HCT116 (cell line): Measurements from ENCODE around the gene MTOR. TPM values are rescaled to one million over a fixed set of nuclear protein-coding genes. Genes with fewer than 3 reads are reported as not detected.

Experiments
- ATAC-seq: fragments of 200-7000 bp; cut with Tn5 transposase; 2 replicates; pipeline ENCODE4 v1.9.1; 2020; ENCODE audit warnings: mild to moderate bottlenecking, moderate library complexity
- BruUV-seq: library from RNA; stranded (reverse); fragments of 400-500 nt; replicated peaks from 2 replicates; lab custom pipeline; 2021; lab: Mats Ljungman, UMichigan
- CTCF ChIA-PET: fragments of 300-600 bp; sonication (Branson Sonifier 250); formaldehyde crosslinking; loops from one replicate; lab custom pipeline; 2021; ENCODE audit warnings: antibody characterized with exemption; lab: Charles Lee
- POLR2A ChIA-PET: fragments of 300-600, 350-600 bp; sonication (Branson Sonifier 250); formaldehyde crosslinking; loops from one replicate; lab custom pipeline; 2021; ENCODE audit warnings: antibody characterized with exemption; lab: Charles Lee
- RAD21 ChIA-PET, 2 experiments: fragments of 300-600 bp; sonication (Branson Sonifier 250); formaldehyde crosslinking; loops; one replicate each; lab custom pipeline; 2023; ENCODE audit warnings: low total read pairs in 2 of 2; ENCODE audit not compliant: uncharacterized antibody in 2 of 2, unreplicated experiment in 2 of 2, low non-redundant PET in 1 of 2; lab: Charles Lee
- DNase-seq: peaks from one replicate; pipeline ENCODE4 v3.0.0-alpha.2; 2010; ENCODE audit warnings: low read depth, low spot score
- H2AFZ ChIP-seq: fragments of 200-600 bp; shearing (Covaris generic), sonication (generic); 2 replicates; pipeline ENCODE4 v1.6.1; 2017; ENCODE audit warnings: low read depth, mixed run types, mixed read lengths, antibody characterized with exemption, low read length; ENCODE audit not compliant: poor library complexity, severe bottlenecking
- H3K27ac ChIP-seq: 2 replicates; pipeline ENCODE4 v1.5.1; 2012; ENCODE audit warnings: low read depth, low read length
- H3K27me3 ChIP-seq: fragments of 200-600 bp; sonication (generic); 2 replicates; pipeline ENCODE4 v1.6.1; 2016; ENCODE audit warnings: mixed run types, low read length, mixed read lengths; ENCODE audit not compliant: insufficient read depth
- H3K36me3 ChIP-seq, 2 experiments: fragments of 200-500 bp in 1 of 2; fragments of 200-600 bp in 1 of 2; sonication (Bioruptor generic) in 1 of 2; sonication (generic) in 1 of 2; 2 replicates each; pipeline versions ENCODE4 v1.5.1 to v1.6.1; 2014 to 2016; ENCODE audit warnings: low read length in 2 of 2, inconsistent platforms in 1 of 2, mixed read lengths in 1 of 2, mixed run types in 1 of 2; ENCODE audit not compliant: insufficient read depth in 2 of 2, control insufficient read depth in 1 of 2
- H3K4me1 ChIP-seq, 2 experiments: fragments of 200-600 bp in 1 of 2; sonication (generic) in 1 of 2; 2 replicates each; pipeline versions ENCODE4 v1.5.1 to v1.6.1; 2012 to 2017; ENCODE audit warnings: low read length in 2 of 2, inconsistent platforms in 1 of 2, mild to moderate bottlenecking in 1 of 2, mixed read lengths in 1 of 2, mixed run types in 1 of 2, moderate library complexity in 1 of 2; ENCODE audit not compliant: insufficient read depth in 2 of 2, control insufficient read depth in 1 of 2
- H3K4me2 ChIP-seq: fragments of 200-600 bp; sonication (generic); 2 replicates; pipeline ENCODE4 v1.6.1; 2017; ENCODE audit warnings: mixed run types, low read length, mixed read lengths
- H3K4me3 ChIP-seq, 2 experiments: fragments of 200-600 bp in 1 of 2; sonication (generic) in 1 of 2; replicated peaks in 1 of 2; 2 replicates each; pipeline ENCODE4 v1.5.1; 2011 to 2016; ENCODE audit warnings: low read length in 2 of 2, control low read depth in 1 of 2, low read depth in 1 of 2, mild to moderate bottlenecking in 1 of 2, mixed read lengths in 1 of 2, mixed run types in 1 of 2
- H3K79me2 ChIP-seq: fragments of 200-600 bp; sonication (generic); 2 replicates; pipeline ENCODE4 v1.6.1; 2017; ENCODE audit warnings: mild to moderate bottlenecking, mixed run types, low read length, moderate library complexity, mixed read lengths; ENCODE audit not compliant: insufficient read depth
- H3K9ac ChIP-seq: fragments of 200-600 bp; sonication (generic); 2 replicates; pipeline ENCODE4 v1.6.1; 2016; ENCODE audit warnings: low read length, mixed read lengths
- H3K9me2 ChIP-seq: fragments of 200-600 bp; sonication (generic), shearing (Covaris generic); 2 replicates; pipeline ENCODE4 v1.6.1; 2017; ENCODE audit warnings: mixed run types, mild to moderate bottlenecking, moderate library complexity; ENCODE audit not compliant: insufficient read depth
- H3K9me3 ChIP-seq, 2 experiments: fragments of 200-500 bp in 1 of 2; fragments of 200-600 bp in 1 of 2; sonication (Bioruptor generic) in 1 of 2; sonication (generic) in 1 of 2; 2 replicates each; pipeline ENCODE4 v1.6.1; 2014 to 2017; ENCODE audit warnings: low read length in 2 of 2, mixed read lengths in 2 of 2, inconsistent platforms in 1 of 2, low read depth in 1 of 2, mild to moderate bottlenecking in 1 of 2, mixed run types in 1 of 2, moderate library complexity in 1 of 2; ENCODE audit not compliant: control insufficient read depth in 1 of 2, insufficient read depth in 1 of 2
- H4K20me1 ChIP-seq: fragments of 200-600 bp; sonication (generic), shearing (Covaris generic); 2 replicates; pipeline ENCODE4 v1.6.1; 2017; ENCODE audit warnings: mixed run types, mild to moderate bottlenecking, moderate library complexity; ENCODE audit not compliant: insufficient read depth
- CBX3 ChIP-seq: IDR thresholded peaks from 2 replicates; pipeline ENCODE4 v1.6.1; 2012; ENCODE audit warnings: low read depth
- CEBPB ChIP-seq: IDR thresholded peaks from 2 replicates; pipeline ENCODE4 v1.6.1; 2012; ENCODE audit warnings: low read depth
- ELF1 ChIP-seq: IDR thresholded peaks from 2 replicates; pipeline ENCODE4 v1.6.1; 2012; ENCODE audit warnings: low read depth, borderline replicate concordance
- EZH2 ChIP-seq: fragments of 200-600 bp; sonication (generic); IDR thresholded peaks from 2 replicates; pipeline ENCODE4 v1.6.1; 2017; ENCODE audit warnings: antibody characterized with exemption, mixed run types
- EZH2phosphoT487 ChIP-seq: fragments of 200-600 bp; IDR thresholded peaks from 2 replicates; pipeline ENCODE4 v1.6.1; 2018; ENCODE audit warnings: antibody characterized with exemption, borderline replicate concordance
- FOSL1 ChIP-seq: IDR thresholded peaks from 2 replicates; pipeline ENCODE4 v1.6.1; 2012; ENCODE audit warnings: low read depth
- JUND ChIP-seq: IDR thresholded peaks from 2 replicates; pipeline ENCODE4 v1.6.1; 2012
- POLR2A ChIP-seq: IDR thresholded peaks from 2 replicates; pipeline ENCODE4 v1.7.0; 2011; ENCODE audit warnings: borderline replicate concordance; ENCODE audit not compliant: insufficient read depth, insufficient read length; ENCODE audit errors: extremely low read depth
- POLR2AphosphoS5 ChIP-seq: IDR thresholded peaks from 2 replicates; pipeline ENCODE4 v1.6.1; 2011; ENCODE audit warnings: mild to moderate bottlenecking, low read depth, low read length, moderate library complexity
- RAD21 ChIP-seq: IDR thresholded peaks from 2 replicates; pipeline ENCODE4 v1.6.1; 2012; ENCODE audit warnings: low read depth, mild to moderate bottlenecking
- SIN3A ChIP-seq: IDR thresholded peaks from 2 replicates; pipeline ENCODE4 v1.6.1; 2012; ENCODE audit warnings: low read depth
- SP1 ChIP-seq: IDR thresholded peaks from 2 replicates; pipeline ENCODE4 v1.6.1; 2012; ENCODE audit warnings: low read depth
- TCF7L2 ChIP-seq: IDR thresholded peaks from 2 replicates; pipeline ENCODE4 v1.7.0; 2011; ENCODE audit warnings: borderline replicate concordance, inconsistent platforms; ENCODE audit not compliant: insufficient read depth, insufficient read length; ENCODE audit errors: extremely low read depth
- YY1 ChIP-seq: IDR thresholded peaks from 2 replicates; pipeline ENCODE4 v1.6.1; 2011; ENCODE audit warnings: low read length, low read depth, moderate library complexity, mild to moderate bottlenecking; ENCODE audit not compliant: insufficient replicate concordance; ENCODE audit errors: extremely low read depth
- ZFX ChIP-seq: fragments of 450-650 bp; IDR thresholded peaks from 2 replicates; pipeline ENCODE4 v1.6.1; 2017
- ZNF274 ChIP-seq: fragments of 200-500 bp; sonication (Bioruptor generic); IDR thresholded peaks from 2 replicates; pipeline ENCODE4 v1.6.1; 2014; ENCODE audit warnings: mild to moderate bottlenecking, low read depth, low read length, inconsistent platforms
- intact Hi-C: fragments of 100-400 bp; cut with micrococcal nuclease; formaldehyde crosslinking; loops from 2 replicates; pipeline ENCODE4 v1.10.0; 2022
- total RNA-seq: library from RNA; stranded (reverse); gene quantifications from one replicate; pipeline ENCODE4 v1.2.1, GENCODE V29; 2021; ENCODE audit not compliant: unreplicated experiment
- TF ChIP-seq, protein P1 (sequence below): IDR thresholded peaks from 2 replicates; pipeline ENCODE4 v1.6.1; 2012; ENCODE audit warnings: low read depth
- TF ChIP-seq, protein P2 (sequence below): IDR thresholded peaks from 2 replicates; pipeline ENCODE4 v1.6.1; 2012
- TF ChIP-seq, protein P3 (sequence below), 3 experiments: fragments of 200-600 bp in 1 of 3; sonication (generic) in 1 of 3; IDR thresholded peaks in 2 of 3; conservative IDR thresholded peaks in 1 of 3; 2 replicates each; pipeline ENCODE4 v1.5.1; 2012 to 2017; ENCODE audit warnings: low read depth in 2 of 3, low read length in 2 of 3, antibody characterized with exemption in 1 of 3, borderline replicate concordance in 1 of 3, control low read depth in 1 of 3, mild to moderate bottlenecking in 1 of 3, mixed read lengths in 1 of 3, mixed run types in 1 of 3, moderate library complexity in 1 of 3; ENCODE audit not compliant: insufficient read depth in 1 of 3
- TF ChIP-seq, protein P4 (sequence below): IDR thresholded peaks from 2 replicates; pipeline ENCODE4 v1.6.1; 2011; ENCODE audit warnings: mild to moderate bottlenecking, low read length, moderate library complexity; ENCODE audit not compliant: insufficient replicate concordance; ENCODE audit errors: extremely low read depth

Gene MTOR
- total RNA-seq, 1 experiment from 2014 or later = 42.2 TPM

DNA sequence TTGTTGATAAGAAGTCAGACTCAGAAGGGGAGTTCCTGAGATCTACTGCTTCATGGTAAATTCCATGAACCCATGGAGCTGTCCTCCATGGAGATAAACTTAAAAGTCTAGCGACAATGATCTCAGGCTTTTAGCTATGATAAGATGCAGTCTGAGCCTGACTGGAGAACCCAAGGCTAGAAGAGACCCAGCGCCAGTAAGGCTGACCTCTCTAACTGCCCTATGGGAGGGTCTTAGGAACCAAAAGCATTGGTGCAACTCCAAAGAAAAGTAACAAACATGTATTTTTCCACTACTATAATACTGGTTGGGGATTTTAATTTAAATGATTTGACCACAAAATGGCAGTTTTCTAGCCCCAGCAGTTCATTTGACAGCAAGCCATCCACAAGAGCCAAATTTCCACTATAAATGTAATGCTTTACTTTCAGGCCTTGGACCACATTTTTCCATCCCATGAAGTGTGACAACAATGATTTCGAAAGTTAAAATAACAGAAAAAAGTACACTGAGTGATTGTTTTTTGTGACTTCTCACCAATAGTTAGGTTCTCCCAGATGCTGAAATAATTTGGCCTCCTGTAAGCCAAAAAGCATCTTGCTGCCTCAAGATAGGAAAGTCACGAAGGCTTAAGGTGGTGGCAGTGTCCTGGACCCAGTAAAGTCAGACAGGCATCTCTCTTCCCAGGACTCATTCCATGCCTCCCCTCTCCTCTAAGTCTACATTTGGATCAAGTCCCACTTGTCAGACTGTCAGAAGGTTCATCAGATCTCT is 119.5 kb downstream of the MTOR start:
- peaks cover 17 to 36% of the 10 kb centered on the region in 2 experiments; a peak in 3 of 4 replicates for H3K36me3 ChIP-seq
- DNase-seq = no peak
- no peaks in the 10 kb centered on the region for H4K20me1 ChIP-seq
- H3K4me1 ChIP-seq = no peaks in the 10 kb centered on the region
- ATAC-seq = no peak
- TF ChIP-seq SP1 (no peak), JUND (no peak), FOSL1 (no peak), SIN3A (no peak), YY1 (no peak), CBX3 (no peak), POLR2AphosphoS5 (no peak), EZH2 (no peak), RAD21 (no peak), ELF1 (no peak), EZH2phosphoT487 (no peak), CEBPB (no peak), TCF7L2 (no peak), POLR2A (no peak), ZNF274 (no peak), ZFX (no peak)
- TF ChIP-seq, protein P1, sequence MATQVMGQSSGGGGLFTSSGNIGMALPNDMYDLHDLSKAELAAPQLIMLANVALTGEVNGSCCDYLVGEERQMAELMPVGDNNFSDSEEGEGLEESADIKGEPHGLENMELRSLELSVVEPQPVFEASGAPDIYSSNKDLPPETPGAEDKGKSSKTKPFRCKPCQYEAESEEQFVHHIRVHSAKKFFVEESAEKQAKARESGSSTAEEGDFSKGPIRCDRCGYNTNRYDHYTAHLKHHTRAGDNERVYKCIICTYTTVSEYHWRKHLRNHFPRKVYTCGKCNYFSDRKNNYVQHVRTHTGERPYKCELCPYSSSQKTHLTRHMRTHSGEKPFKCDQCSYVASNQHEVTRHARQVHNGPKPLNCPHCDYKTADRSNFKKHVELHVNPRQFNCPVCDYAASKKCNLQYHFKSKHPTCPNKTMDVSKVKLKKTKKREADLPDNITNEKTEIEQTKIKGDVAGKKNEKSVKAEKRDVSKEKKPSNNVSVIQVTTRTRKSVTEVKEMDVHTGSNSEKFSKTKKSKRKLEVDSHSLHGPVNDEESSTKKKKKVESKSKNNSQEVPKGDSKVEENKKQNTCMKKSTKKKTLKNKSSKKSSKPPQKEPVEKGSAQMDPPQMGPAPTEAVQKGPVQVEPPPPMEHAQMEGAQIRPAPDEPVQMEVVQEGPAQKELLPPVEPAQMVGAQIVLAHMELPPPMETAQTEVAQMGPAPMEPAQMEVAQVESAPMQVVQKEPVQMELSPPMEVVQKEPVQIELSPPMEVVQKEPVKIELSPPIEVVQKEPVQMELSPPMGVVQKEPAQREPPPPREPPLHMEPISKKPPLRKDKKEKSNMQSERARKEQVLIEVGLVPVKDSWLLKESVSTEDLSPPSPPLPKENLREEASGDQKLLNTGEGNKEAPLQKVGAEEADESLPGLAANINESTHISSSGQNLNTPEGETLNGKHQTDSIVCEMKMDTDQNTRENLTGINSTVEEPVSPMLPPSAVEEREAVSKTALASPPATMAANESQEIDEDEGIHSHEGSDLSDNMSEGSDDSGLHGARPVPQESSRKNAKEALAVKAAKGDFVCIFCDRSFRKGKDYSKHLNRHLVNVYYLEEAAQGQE = no peak
- TF ChIP-seq, protein P2, sequence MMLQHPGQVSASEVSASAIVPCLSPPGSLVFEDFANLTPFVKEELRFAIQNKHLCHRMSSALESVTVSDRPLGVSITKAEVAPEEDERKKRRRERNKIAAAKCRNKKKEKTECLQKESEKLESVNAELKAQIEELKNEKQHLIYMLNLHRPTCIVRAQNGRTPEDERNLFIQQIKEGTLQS = no peak
- TF ChIP-seq, protein P3, sequence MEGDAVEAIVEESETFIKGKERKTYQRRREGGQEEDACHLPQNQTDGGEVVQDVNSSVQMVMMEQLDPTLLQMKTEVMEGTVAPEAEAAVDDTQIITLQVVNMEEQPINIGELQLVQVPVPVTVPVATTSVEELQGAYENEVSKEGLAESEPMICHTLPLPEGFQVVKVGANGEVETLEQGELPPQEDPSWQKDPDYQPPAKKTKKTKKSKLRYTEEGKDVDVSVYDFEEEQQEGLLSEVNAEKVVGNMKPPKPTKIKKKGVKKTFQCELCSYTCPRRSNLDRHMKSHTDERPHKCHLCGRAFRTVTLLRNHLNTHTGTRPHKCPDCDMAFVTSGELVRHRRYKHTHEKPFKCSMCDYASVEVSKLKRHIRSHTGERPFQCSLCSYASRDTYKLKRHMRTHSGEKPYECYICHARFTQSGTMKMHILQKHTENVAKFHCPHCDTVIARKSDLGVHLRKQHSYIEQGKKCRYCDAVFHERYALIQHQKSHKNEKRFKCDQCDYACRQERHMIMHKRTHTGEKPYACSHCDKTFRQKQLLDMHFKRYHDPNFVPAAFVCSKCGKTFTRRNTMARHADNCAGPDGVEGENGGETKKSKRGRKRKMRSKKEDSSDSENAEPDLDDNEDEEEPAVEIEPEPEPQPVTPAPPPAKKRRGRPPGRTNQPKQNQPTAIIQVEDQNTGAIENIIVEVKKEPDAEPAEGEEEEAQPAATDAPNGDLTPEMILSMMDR (IDR thresholded peaks at IDR 0.05 in 2 of 3, conservative IDR thresholded peaks at IDR 0.05 in 1 of 3; ENCODE audit: borderline replicate concordance in 1 of 3, insufficient read depth in 1 of 3, low read depth in 2 of 3, low read length in 2 of 3) = no peak
- TF ChIP-seq, protein P4, sequence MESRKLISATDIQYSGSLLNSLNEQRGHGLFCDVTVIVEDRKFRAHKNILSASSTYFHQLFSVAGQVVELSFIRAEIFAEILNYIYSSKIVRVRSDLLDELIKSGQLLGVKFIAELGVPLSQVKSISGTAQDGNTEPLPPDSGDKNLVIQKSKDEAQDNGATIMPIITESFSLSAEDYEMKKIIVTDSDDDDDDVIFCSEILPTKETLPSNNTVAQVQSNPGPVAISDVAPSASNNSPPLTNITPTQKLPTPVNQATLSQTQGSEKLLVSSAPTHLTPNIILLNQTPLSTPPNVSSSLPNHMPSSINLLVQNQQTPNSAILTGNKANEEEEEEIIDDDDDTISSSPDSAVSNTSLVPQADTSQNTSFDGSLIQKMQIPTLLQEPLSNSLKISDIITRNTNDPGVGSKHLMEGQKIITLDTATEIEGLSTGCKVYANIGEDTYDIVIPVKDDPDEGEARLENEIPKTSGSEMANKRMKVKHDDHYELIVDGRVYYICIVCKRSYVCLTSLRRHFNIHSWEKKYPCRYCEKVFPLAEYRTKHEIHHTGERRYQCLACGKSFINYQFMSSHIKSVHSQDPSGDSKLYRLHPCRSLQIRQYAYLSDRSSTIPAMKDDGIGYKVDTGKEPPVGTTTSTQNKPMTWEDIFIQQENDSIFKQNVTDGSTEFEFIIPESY = no peak
- TF ChIP-seq, all 23 proteins: peak for 0
- POLR2A ChIA-PET = no interaction called here
- CTCF ChIA-PET = no interaction called here
- RAD21 ChIA-PET = no interaction called here
- no peak overlapping the region for H3K27ac ChIP-seq
- no peaks in the 10 kb centered on the region for H3K9me2 ChIP-seq
- no peaks in the 10 kb centered on the region for H3K79me2 ChIP-seq
- no peaks in the 10 kb centered on the region for H3K9me3 ChIP-seq
- H3K4me3 ChIP-seq = no peak overlapping the region
- no peak overlapping the region for H3K4me2 ChIP-seq
- no peaks in the 10 kb centered on the region for H3K27me3 ChIP-seq
- no peak overlapping the region for H3K9ac ChIP-seq
- H2AFZ ChIP-seq = no peak overlapping the region
- BruUV-seq = no TSS peak
- intact Hi-C loops = no loop called here
